ENCODE results near the gene ROR2. TPM values are rescaled to one million over a fixed set of nuclear protein-coding genes. Genes with fewer than 3 reads are reported as not detected.
A peak's percentile ranks its signal among the peaks of the same experiment; 100 is the strongest.
"Not testable (repeated sequence)": the region's sequence is repeated elsewhere in the genome, so short reads cannot be mapped to it uniquely, and the experiment has no call there.

The ROR2 gene
- polyA plus RNA-seq, 1 experiment, result 9.7 TPM

GRCh38 chr9:91541734-91542133 lies 408.3 kb downstream of the ROR2 start:
- H3K27me3 ChIP-seq (ENCODE audit: control insufficient read depth, insufficient read depth, low read length), result no peaks in the 10 kb centered on the region
- ChIA-PET CTCF (interaction anchor here (0.7 to 1.0 kb wide), 2 partner anchors 414 to 626 kb away, joined by 3 to 5 read pairs; no protein-coding TSS in a partner anchor), POLR2A (no interaction called here)
- H3K27ac ChIP-seq (ENCODE audit: low read depth, low read length), result no peak overlapping the region
- no peak for DNase-seq (ENCODE audit: low read depth, low spot score)
- H3K4me3 ChIP-seq (ENCODE audit: low read depth, low read length), result no peak overlapping the region
- H3K9me3 ChIP-seq (ENCODE audit: control insufficient read depth, insufficient read depth, low read length), result no peaks in the 10 kb centered on the region
- no peak for TF ChIP-seq CTCF (IDR thresholded peaks at IDR 0.05; ENCODE audit: low read depth, low read length)

- H3K9me3 ChIP-seq (ENCODE audit: control insufficient read depth, insufficient read depth, low read length); POLR2A ChIA-PET; DNase-seq (ENCODE audit: low read depth, low spot score); H3K4me3 ChIP-seq (ENCODE audit: low read depth, low read length); H3K27ac ChIP-seq (ENCODE audit: low read depth, low read length); CTCF ChIA-PET; H3K27me3 ChIP-seq (ENCODE audit: control insufficient read depth, insufficient read depth, low read length): not testable (repeated sequence)
These were observed 409.5 kb downstream of the ROR2 start for GRCh38 chr9:91540506-91540905.

GRCh38 chr9:91536211-91536691 lies 413.8 kb downstream of the ROR2 start:
- Histone ChIP-seq H3K27me3 (ENCODE audit: control insufficient read depth, insufficient read depth, low read length) (no peaks in the 10 kb centered on the region), H3K27ac (ENCODE audit: low read depth, low read length) (peak overlapping the region; percentile 85), H3K9me3 (ENCODE audit: control insufficient read depth, insufficient read depth, low read length) (no peaks in the 10 kb centered on the region), H3K4me3 (ENCODE audit: low read depth, low read length) (no peak overlapping the region)
- DNase-seq (ENCODE audit: low read depth, low spot score), result peak; percentile 26
- POLR2A ChIA-PET, result no interaction called here
- CTCF ChIA-PET, result no interaction called here
- TF ChIP-seq CTCF (IDR thresholded peaks at IDR 0.05; ENCODE audit: low read depth, low read length), result no peak

GRCh38 chr9:91534374-91534773 lies 415.7 kb downstream of the ROR2 start:
- Histone ChIP-seq H3K9me3 (ENCODE audit: control insufficient read depth, insufficient read depth, low read length) (no peaks in the 10 kb centered on the region), H3K4me3 (ENCODE audit: low read depth, low read length) (no peak overlapping the region), H3K27me3 (ENCODE audit: control insufficient read depth, insufficient read depth, low read length) (no peaks in the 10 kb centered on the region), H3K27ac (ENCODE audit: low read depth, low read length) (no peak overlapping the region)
- DNase-seq (ENCODE audit: low read depth, low spot score), result no peak
- no peak for TF ChIP-seq CTCF (IDR thresholded peaks at IDR 0.05; ENCODE audit: low read depth, low read length)
- ChIA-PET POLR2A (interaction anchor here (0.7 kb wide), 1 partner anchor 101 kb away, joined by 4 read pairs; no protein-coding TSS in a partner anchor), CTCF (no interaction called here)

GRCh38 chr9:91533382-91533781 lies 416.6 kb downstream of the ROR2 start:
- H3K9me3 ChIP-seq (ENCODE audit: control insufficient read depth, insufficient read depth, low read length), result no peaks in the 10 kb centered on the region
- DNase-seq (ENCODE audit: low read depth, low spot score), result no peak
- ChIA-PET CTCF (no interaction called here), POLR2A (no interaction called here)
- H3K27ac ChIP-seq (ENCODE audit: low read depth, low read length), result no peak overlapping the region
- no peak overlapping the region for H3K4me3 ChIP-seq (ENCODE audit: low read depth, low read length)
- TF ChIP-seq CTCF (IDR thresholded peaks at IDR 0.05; ENCODE audit: low read depth, low read length), result no peak
- H3K27me3 ChIP-seq (ENCODE audit: control insufficient read depth, insufficient read depth, low read length), result no peaks in the 10 kb centered on the region

GRCh38 chr9:91532325-91532724 lies 417.7 kb downstream of the ROR2 start:
- no peaks in the 10 kb centered on the region for H3K27me3 ChIP-seq (ENCODE audit: control insufficient read depth, insufficient read depth, low read length)
- H3K4me3 ChIP-seq (ENCODE audit: low read depth, low read length), result no peak overlapping the region
- POLR2A ChIA-PET, result interaction anchor here (0.9 kb wide), 1 partner anchor 37 kb away, joined by 4 read pairs; no protein-coding TSS in a partner anchor
- TF ChIP-seq CTCF (IDR thresholded peaks at IDR 0.05; ENCODE audit: low read depth, low read length), result no peak
- H3K9me3 ChIP-seq (ENCODE audit: control insufficient read depth, insufficient read depth, low read length), result no peaks in the 10 kb centered on the region
- no peak for DNase-seq (ENCODE audit: low read depth, low spot score)
- CTCF ChIA-PET, result no interaction called here
- no peak overlapping the region for H3K27ac ChIP-seq (ENCODE audit: low read depth, low read length)

Data from AG04450 (cell line).